Measurements from ENCODE around the gene OR2T8.

OR2T8 gene

DNA sequence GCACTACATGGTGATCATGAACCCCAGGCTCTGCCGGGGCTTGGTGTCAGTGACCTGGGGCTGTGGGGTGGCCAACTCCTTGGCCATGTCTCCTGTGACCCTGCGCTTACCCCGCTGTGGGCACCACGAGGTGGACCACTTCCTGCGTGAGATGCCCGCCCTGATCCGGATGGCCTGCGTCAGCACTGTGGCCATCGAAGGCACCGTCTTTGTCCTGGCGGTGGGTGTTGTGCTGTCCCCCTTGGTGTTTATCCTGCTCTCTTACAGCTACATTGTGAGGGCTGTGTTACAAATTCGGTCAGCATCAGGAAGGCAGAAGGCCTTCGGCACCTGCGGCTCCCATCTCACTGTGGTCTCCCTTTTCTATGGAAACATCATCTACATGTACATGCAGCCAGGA, 24.1 kb upstream of the OR2T8 start:
- Histone ChIP-seq H3K4me2 (ENCODE audit: insufficient read depth, low read length, poor library complexity, severe bottlenecking) (no peak overlapping the region), H3K9ac (ENCODE audit: low read depth, low read length, poor library complexity) (no peak overlapping the region), H3K4ac (ENCODE audit: low read length) (no peak overlapping the region), H3K36me3 (replicated peaks in 1 of 2; ENCODE audit: control insufficient read depth in 2 of 2, insufficient read depth in 2 of 2, low read length in 2 of 2) (no peaks in the 10 kb centered on the region), H3K9me3 (replicated peaks in 1 of 2; ENCODE audit: control insufficient read depth in 2 of 2, insufficient read depth in 1 of 2, low read depth in 1 of 2, low read length in 2 of 2) (peaks cover 0 to 3% of the 10 kb centered on the region in 2 donors), H2BK5ac (ENCODE audit: low read length) (no peak overlapping the region), H3K4me3 (ENCODE audit: low read length in 2 of 2) (no peak overlapping the region), H3K4me1 (ENCODE audit: control insufficient read depth in 2 of 2, insufficient read depth in 1 of 2, low read depth in 1 of 2, low read length in 2 of 2) (no peaks in the 10 kb centered on the region), H3K14ac (ENCODE audit: low read length) (no peak overlapping the region), H2BK120ac (ENCODE audit: low read depth, low read length) (no peak overlapping the region), H3K23ac (ENCODE audit: low read depth, low read length, poor library complexity) (no peak overlapping the region), H3K27me3 (ENCODE audit: control insufficient read depth in 3 of 3, insufficient read depth in 3 of 3, low read depth in 1 of 3, low read length in 3 of 3) (no peaks in the 10 kb centered on the region), H3K18ac (ENCODE audit: low read length) (no peak overlapping the region), H2BK12ac (ENCODE audit: low read length) (no peak overlapping the region), H2AFZ (ENCODE audit: low read length) (no peak overlapping the region), H3K27ac (replicated peaks; ENCODE audit: low read length) (no peak overlapping the region), H3K79me1 (ENCODE audit: low read depth, low read length) (no peaks in the 10 kb centered on the region), H2AK5ac (ENCODE audit: low read depth, low read length) (no peak overlapping the region), H2BK15ac (ENCODE audit: low read length) (no peak overlapping the region), H4K8ac (ENCODE audit: low read depth, low read length) (no peak overlapping the region), H4K91ac (ENCODE audit: low read depth, low read length, poor library complexity) (no peak overlapping the region)
- WGBS, 2 donors (ENCODE audit: extremely low coverage in 2 of 2, insufficient read length in 2 of 2, insufficient replicate concordance in 1 of 2): no CpG with 5 or more reads among the region's 14 CpGs
- no peak for DNase-seq (ENCODE audit: low spot score)

- Histone ChIP-seq H3K4me1 (ENCODE audit: control insufficient read depth in 2 of 2, insufficient read depth in 1 of 2, low read depth in 1 of 2, low read length in 2 of 2) (no peaks in the 10 kb centered on the region), H2BK12ac (ENCODE audit: low read length) (no peak overlapping the region)
- no CpG with 5 or more reads among the region's 6 CpGs for WGBS, 2 donors (ENCODE audit: extremely low coverage in 2 of 2, insufficient read length in 2 of 2, insufficient replicate concordance in 1 of 2)
Measured at GRCh38 chr1:247904122-247904521, 15.9 kb upstream of the OR2T8 start.

DNA sequence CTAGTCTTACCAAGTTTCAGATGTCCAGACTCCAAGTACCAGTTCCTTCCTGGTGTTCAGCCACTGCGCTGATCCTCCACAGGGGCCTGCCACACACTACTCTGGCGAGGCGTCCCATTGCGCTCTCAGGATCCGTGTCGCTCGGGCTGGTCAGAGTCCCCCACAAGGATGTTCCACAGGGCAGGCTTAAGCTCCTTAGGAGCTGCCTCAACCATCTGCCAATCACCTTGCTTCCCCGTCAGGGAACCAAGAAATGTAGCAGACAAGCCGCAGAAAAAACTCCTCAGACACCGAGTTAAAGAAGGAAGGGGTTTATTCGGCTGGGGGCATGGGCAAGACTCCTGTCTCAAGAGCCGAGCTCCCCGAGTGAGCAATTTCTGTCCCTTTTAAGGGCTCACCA, 14.9 kb upstream of the OR2T8 start:
- H2BK12ac ChIP-seq (ENCODE audit: low read length): no peak overlapping the region
- H3K18ac ChIP-seq (ENCODE audit: low read length): no peak overlapping the region
- H4K8ac ChIP-seq (ENCODE audit: low read depth, low read length): no peak overlapping the region
- H3K27me3 ChIP-seq (ENCODE audit: control insufficient read depth in 3 of 3, insufficient read depth in 3 of 3, low read depth in 1 of 3, low read length in 3 of 3): no peaks in the 10 kb centered on the region
- H3K4me1 ChIP-seq (ENCODE audit: control insufficient read depth in 2 of 2, insufficient read depth in 1 of 2, low read depth in 1 of 2, low read length in 2 of 2): no peaks in the 10 kb centered on the region
- no CpG with 5 or more reads among the region's 13 CpGs for WGBS, 2 donors (ENCODE audit: extremely low coverage in 2 of 2, insufficient read length in 2 of 2, insufficient replicate concordance in 1 of 2)
- no peak overlapping the region for H3K23ac ChIP-seq (ENCODE audit: low read depth, low read length, poor library complexity)
- no peak overlapping the region for H2AK5ac ChIP-seq (ENCODE audit: low read depth, low read length)
- no peak overlapping the region for H2BK15ac ChIP-seq (ENCODE audit: low read length)
- no peak overlapping the region for H3K4ac ChIP-seq (ENCODE audit: low read length)
- H3K9ac ChIP-seq (ENCODE audit: low read depth, low read length, poor library complexity): no peak overlapping the region
- no peak overlapping the region for H3K27ac ChIP-seq (replicated peaks; ENCODE audit: low read length)
- H3K4me2 ChIP-seq (ENCODE audit: insufficient read depth, low read length, poor library complexity, severe bottlenecking): no peak overlapping the region
- H3K14ac ChIP-seq (ENCODE audit: low read length): no peak overlapping the region
- no peak overlapping the region for H2BK120ac ChIP-seq (ENCODE audit: low read depth, low read length)
- H3K36me3 ChIP-seq (replicated peaks in 1 of 2; ENCODE audit: control insufficient read depth in 2 of 2, insufficient read depth in 2 of 2, low read length in 2 of 2): no peaks in the 10 kb centered on the region
- H4K91ac ChIP-seq (ENCODE audit: low read depth, low read length, poor library complexity): no peak overlapping the region
- H3K79me1 ChIP-seq (ENCODE audit: low read depth, low read length): no peaks in the 10 kb centered on the region
- no peak overlapping the region for H3K4me3 ChIP-seq (ENCODE audit: low read length in 2 of 2)
- no peaks in the 10 kb centered on the region for H3K9me3 ChIP-seq (replicated peaks in 1 of 2; ENCODE audit: control insufficient read depth in 2 of 2, insufficient read depth in 1 of 2, low read depth in 1 of 2, low read length in 2 of 2)
- DNase-seq (ENCODE audit: low spot score): no peak
- no peak overlapping the region for H2BK5ac ChIP-seq (ENCODE audit: low read length)
- H2AFZ ChIP-seq (ENCODE audit: low read length): no peak overlapping the region

More at GRCh38 chr1:247904122-247904521, 15.9 kb upstream of the OR2T8 start:
- H3K4ac ChIP-seq (ENCODE audit: low read length): no peak overlapping the region
- H2BK120ac ChIP-seq (ENCODE audit: low read depth, low read length): no peak overlapping the region
- H3K9ac ChIP-seq (ENCODE audit: low read depth, low read length, poor library complexity): no peak overlapping the region
- H2AK5ac ChIP-seq (ENCODE audit: low read depth, low read length): no peak overlapping the region
- no peak overlapping the region for H3K14ac ChIP-seq (ENCODE audit: low read length)
- H3K23ac ChIP-seq (ENCODE audit: low read depth, low read length, poor library complexity): no peak overlapping the region
- no peak overlapping the region for H3K27ac ChIP-seq (replicated peaks; ENCODE audit: low read length)
- H3K79me1 ChIP-seq (ENCODE audit: low read depth, low read length): no peaks in the 10 kb centered on the region
- H2AFZ ChIP-seq (ENCODE audit: low read length): no peak overlapping the region
- H2BK15ac ChIP-seq (ENCODE audit: low read length): no peak overlapping the region
- H2BK5ac ChIP-seq (ENCODE audit: low read length): no peak overlapping the region
- H4K8ac ChIP-seq (ENCODE audit: low read depth, low read length): no peak overlapping the region
- no peaks in the 10 kb centered on the region for H3K27me3 ChIP-seq (ENCODE audit: control insufficient read depth in 3 of 3, insufficient read depth in 3 of 3, low read depth in 1 of 3, low read length in 3 of 3)
- no peak overlapping the region for H4K91ac ChIP-seq (ENCODE audit: low read depth, low read length, poor library complexity)
- H3K18ac ChIP-seq (ENCODE audit: low read length): no peak overlapping the region
- no peaks in the 10 kb centered on the region for H3K9me3 ChIP-seq (replicated peaks in 1 of 2; ENCODE audit: control insufficient read depth in 2 of 2, insufficient read depth in 1 of 2, low read depth in 1 of 2, low read length in 2 of 2)
- DNase-seq (ENCODE audit: low spot score): no peak
- H3K4me2 ChIP-seq (ENCODE audit: insufficient read depth, low read length, poor library complexity, severe bottlenecking): no peak overlapping the region
- no peak overlapping the region for H3K4me3 ChIP-seq (ENCODE audit: low read length in 2 of 2)
- no peaks in the 10 kb centered on the region for H3K36me3 ChIP-seq (replicated peaks in 1 of 2; ENCODE audit: control insufficient read depth in 2 of 2, insufficient read depth in 2 of 2, low read length in 2 of 2)

GRCh38 chr1:247905910-247906503, 14.0 kb upstream of the OR2T8 start:
- H3K79me1 ChIP-seq (ENCODE audit: low read depth, low read length): no peaks in the 10 kb centered on the region
- H2BK5ac ChIP-seq (ENCODE audit: low read length): no peak overlapping the region
- H2AK5ac ChIP-seq (ENCODE audit: low read depth, low read length): no peak overlapping the region
- no peak overlapping the region for H2BK120ac ChIP-seq (ENCODE audit: low read depth, low read length)
- H3K4me3 ChIP-seq (ENCODE audit: low read length in 2 of 2): no peak overlapping the region
- no peak overlapping the region for H3K18ac ChIP-seq (ENCODE audit: low read length)
- no peak overlapping the region for H2AFZ ChIP-seq (ENCODE audit: low read length)
- H3K4me1 ChIP-seq (ENCODE audit: control insufficient read depth in 2 of 2, insufficient read depth in 1 of 2, low read depth in 1 of 2, low read length in 2 of 2): no peaks in the 10 kb centered on the region
- H2BK15ac ChIP-seq (ENCODE audit: low read length): no peak overlapping the region
- no peak overlapping the region for H2BK12ac ChIP-seq (ENCODE audit: low read length)
- H3K27me3 ChIP-seq (ENCODE audit: control insufficient read depth in 3 of 3, insufficient read depth in 3 of 3, low read depth in 1 of 3, low read length in 3 of 3): no peaks in the 10 kb centered on the region
- H4K91ac ChIP-seq (ENCODE audit: low read depth, low read length, poor library complexity): no peak overlapping the region
- WGBS, 2 donors (ENCODE audit: extremely low coverage in 2 of 2, insufficient read length in 2 of 2, insufficient replicate concordance in 1 of 2): no CpG with 5 or more reads among the region's 9 CpGs
- H3K14ac ChIP-seq (ENCODE audit: low read length): no peak overlapping the region
- no peaks in the 10 kb centered on the region for H3K36me3 ChIP-seq (replicated peaks in 1 of 2; ENCODE audit: control insufficient read depth in 2 of 2, insufficient read depth in 2 of 2, low read length in 2 of 2)
- H3K9ac ChIP-seq (ENCODE audit: low read depth, low read length, poor library complexity): no peak overlapping the region
- no peak overlapping the region for H3K23ac ChIP-seq (ENCODE audit: low read depth, low read length, poor library complexity)
- H3K4ac ChIP-seq (ENCODE audit: low read length): no peak overlapping the region
- no peak overlapping the region for H3K4me2 ChIP-seq (ENCODE audit: insufficient read depth, low read length, poor library complexity, severe bottlenecking)
- H3K27ac ChIP-seq (replicated peaks; ENCODE audit: low read length): no peak overlapping the region
- no peak for DNase-seq (ENCODE audit: low spot score)
- H3K9me3 ChIP-seq (replicated peaks in 1 of 2; ENCODE audit: control insufficient read depth in 2 of 2, insufficient read depth in 1 of 2, low read depth in 1 of 2, low read length in 2 of 2): no peaks in the 10 kb centered on the region
- H4K8ac ChIP-seq (ENCODE audit: low read depth, low read length): no peak overlapping the region
